GM19328 (cell line): ENCODE data around the gene DIPK1C.
A peak's percentile ranks its signal among the peaks of the same experiment; 100 is the strongest.
"Not testable (repeated sequence)": the region's sequence is repeated elsewhere in the genome, so short reads cannot be mapped to it uniquely, and the experiment has no call there.

Source experiments
- ATAC-seq: cut with Tn5 transposase; IDR thresholded peaks from one replicate; pipeline ENCODE4 v1.9.1; 2021; ENCODE audit warnings: mild to moderate bottlenecking, moderate library complexity; ENCODE audit not compliant: unreplicated experiment

The DIPK1C gene

DNA sequence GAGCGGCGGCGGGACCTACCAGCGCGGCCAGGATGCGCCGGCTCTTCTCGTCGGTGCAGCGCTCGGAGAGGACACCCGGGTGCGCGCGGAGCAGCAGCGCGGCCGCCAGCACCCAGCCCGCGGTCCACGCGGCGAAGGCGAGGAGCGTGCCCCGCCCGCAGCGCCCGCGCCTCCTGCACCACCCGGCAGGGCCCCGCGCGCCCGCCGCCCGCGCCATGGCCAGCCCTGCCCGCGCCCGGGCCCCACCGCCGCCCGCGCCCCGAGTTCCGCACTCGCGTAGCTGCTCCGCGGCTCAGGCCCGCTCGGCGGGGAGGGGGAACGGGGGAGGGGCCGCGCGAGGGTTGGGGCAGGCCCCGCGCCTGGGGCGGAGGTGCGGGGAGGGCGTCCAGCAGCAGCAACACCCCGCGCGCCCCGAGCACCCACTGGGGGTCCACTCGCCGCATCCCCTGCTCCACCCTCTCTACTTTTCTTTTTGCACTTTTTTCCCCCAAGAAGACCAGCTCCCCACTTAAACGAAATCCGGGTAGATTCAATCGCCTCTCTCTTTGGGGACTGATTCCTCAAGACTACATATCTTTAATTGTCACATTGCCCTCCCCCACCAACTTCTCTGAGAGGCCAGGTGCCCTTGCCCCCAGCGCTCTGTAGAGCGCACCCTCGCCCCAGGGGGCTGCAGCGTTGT lies at the start of gene DIPK1C:
Gene DIPK1C, minus strand, starts transcription at position 266 of the 682 bp plus-strand sequence. Its CDS starts 49 bp downstream, at position 217.
- ATAC-seq, result no peak

DNA sequence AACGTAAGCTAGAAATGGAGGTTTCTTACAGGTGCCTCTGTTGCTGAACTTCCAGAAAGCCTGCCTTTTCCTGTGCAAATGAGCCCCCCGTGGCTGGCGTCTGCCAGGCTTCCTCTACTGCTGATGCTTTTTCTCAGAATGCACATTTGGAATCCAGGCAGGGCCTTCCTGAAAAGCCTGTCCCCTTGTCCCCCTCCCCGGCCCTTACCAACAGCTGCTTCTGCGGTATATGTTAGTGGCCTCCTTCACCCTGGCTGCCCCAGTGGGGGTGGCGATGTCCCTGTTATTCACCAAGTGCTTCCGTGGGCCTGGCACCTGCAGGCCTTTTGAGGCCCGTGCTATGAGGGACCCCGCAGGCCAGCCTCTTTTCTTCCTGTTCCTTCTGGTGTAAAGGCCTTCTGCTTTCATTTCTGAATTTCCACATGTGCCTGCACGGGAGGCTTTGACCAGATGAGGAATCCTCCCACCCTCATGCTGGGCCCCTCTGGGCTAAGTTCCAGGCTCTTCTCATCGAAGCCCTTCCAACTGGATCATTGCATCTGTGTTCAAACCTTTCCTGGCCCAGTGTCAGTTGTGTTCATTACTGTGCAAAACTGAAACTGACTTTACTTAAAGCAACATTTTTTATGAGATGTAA lies 49.5 kb upstream of the DIPK1C start:
- no peak for ATAC-seq

DNA sequence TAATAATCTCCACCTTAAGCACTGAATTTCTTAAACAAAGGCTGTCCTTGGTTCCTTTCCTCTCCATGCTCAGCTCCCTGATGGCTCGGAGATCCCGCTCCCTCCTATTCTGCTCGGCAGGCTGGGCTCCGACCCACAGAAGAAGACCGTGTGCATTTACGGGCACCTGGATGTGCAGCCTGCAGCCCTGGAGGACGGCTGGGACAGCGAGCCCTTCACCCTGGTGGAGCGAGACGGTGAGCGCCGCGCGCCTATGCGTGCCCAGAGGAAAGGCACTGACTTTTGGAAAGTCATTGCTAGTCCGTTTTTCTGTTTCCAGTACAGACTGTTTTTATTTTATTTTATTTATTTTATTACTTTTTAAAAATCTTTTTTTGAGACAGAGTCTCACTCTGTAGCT lies 48.7 kb upstream of the DIPK1C start:
- no peak for ATAC-seq

DNA sequence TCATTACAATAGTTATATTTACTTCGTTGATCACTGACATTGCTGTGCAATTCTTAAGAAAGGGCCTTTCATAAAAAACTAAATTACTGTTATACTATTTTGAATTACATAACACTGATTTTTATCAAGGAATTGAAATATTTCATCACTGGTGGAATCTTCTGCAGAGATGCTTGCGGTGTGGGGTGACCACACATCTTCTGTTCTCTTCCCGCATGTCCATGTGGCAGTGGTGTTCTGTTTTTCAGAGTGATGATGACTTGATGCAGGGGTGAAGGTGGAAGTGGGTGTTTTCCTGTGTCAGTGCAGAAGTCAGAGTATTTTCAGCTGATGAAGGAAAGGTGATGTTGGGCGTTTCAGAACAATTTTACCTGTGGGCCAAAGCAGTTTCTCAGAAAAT lies 46.0 kb upstream of the DIPK1C start:
- no peak for ATAC-seq

DNA sequence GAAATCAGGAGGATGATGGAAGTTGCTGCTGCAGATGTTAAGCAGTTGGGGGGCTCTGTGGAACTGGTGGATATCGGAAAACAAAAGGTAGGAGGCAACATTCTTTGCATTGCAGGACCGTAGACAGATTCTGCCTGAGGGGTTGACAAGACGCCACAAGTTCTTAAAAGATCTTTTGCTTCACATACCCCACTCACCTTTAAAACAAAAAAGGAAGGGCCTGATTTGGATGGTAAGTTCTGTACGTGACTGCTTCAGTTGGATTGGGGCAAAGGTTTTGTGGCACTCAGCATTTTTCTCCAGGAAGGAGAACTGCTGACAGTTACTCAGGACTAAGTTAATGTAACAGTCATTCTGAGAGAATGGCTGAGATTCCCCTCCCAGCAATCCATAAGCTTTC lies 44.3 kb upstream of the DIPK1C start:
- no peak for ATAC-seq

DNA sequence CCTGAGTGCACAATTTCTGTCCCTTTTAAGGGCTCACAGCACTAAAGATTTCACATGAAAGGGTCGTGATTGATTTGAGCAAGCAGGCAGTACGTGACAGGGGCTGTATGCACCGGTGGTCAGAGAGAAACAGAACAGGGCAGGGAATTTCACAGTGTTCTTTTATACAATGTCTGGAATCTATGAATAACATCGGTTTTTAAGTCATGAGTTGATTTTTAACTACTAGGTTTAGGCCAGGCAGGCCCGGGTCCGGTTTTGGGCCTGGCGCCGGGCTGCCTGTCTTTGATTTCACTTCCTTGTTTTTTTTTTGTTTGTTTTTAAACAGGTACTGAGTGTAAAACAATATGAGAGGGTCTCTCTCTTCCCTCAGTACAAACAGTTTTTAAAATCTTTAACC lies 43.7 kb upstream of the DIPK1C start:
- ATAC-seq, result not testable (repeated sequence)

DNA sequence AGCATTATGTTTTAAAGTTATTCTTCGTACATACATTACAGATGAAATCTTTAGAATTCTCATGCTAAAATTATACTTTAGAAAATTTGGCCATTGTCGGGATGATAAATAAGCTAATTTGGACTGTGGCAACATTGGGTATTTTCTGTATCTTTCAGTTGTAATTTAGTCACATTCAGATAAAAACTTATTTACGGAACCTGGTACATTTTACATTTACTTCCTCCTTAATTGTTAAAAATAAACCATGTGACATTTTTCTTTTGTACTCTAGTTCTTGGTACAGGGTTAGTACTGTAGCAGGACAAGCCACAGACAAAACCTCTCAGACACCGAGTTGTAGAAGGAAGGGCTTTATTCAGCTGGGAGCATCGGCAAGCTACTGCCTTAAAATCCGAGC lies 43.3 kb upstream of the DIPK1C start:
- ATAC-seq, result no peak

DNA sequence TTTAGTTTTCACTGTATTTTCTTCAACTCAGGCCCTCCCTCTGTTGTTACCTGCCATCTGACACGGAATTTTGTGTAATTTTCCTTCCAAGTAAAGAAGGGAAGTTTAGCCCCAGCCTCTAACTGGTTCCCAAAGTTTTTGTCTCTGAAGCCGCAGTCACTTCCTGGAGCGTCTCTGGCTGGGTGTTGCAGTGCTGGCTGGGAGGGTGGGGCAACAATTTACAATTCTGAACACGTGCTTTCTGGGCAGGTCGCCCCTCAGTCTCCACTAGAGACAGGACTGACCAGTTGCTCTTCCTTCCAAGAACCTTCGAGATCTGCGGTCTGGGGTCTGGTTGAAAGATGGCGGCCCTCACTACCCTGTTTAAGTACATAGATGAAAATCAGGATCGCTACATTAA lies 42.5 kb upstream of the DIPK1C start:
- ATAC-seq, result peak; percentile 25

DNA sequence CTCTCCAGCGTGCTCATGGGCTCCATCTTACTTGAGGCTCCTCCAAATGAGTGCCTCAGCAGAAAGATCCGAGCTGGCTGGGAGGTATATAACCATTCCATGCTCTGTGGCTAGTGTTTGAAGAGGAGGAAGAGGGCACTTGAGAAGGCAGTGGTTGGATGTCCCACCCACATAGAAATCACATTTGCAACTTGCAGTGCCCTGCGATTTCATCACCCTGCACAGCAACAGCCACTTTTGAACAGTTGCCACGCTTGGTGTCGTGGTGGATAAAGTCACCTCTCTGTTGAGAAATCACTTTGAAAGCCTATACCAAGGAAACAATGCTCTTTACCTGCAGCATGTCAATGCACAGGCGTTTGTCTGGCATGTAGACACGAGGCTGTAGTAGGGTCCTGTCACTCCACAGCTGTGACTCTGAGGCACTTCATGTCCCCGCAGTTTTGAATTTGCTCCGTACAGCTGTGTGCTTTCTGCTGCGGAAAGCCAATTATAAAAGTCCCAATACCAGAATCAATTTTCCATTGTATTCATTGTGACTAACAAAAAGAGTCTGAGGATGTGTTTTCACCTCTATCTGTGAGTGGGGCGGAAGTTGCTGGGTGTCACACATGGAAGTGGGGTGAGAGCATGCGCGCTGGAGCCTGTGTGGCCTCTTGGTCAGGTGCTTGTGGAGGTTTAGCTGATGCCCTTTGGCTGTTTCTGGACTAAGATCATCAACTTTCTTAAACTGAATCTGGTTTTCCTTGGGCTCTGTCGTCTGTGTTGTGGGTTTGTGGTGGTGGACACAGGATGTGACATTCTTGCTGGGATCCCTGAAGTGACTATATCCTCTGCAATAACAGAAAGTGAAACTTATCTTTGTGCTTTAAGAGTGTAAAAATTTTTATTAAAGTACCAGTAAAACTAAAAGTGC lies 41.9 kb upstream of the DIPK1C start:
- peak; percentile 28 for ATAC-seq

DNA sequence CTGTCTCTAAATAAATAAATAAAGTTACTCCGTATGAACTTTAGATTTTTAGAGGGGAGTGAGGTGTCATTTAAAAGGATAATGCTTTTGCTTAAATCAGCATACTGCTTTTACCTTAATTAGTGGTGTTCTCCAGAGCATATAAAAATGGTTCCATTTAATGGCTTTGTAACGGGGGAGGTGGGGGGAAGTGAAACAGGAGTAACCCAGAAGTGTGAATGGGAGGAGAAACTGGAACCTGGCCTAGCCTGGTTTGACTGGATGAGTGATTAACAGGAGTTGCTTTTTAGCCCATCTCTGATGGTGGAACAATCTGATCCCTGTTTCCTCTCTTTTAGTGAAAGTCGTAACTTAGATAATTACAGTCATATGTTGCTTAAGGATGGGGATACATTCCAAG lies 40.7 kb upstream of the DIPK1C start:
- ATAC-seq, result no peak

DNA sequence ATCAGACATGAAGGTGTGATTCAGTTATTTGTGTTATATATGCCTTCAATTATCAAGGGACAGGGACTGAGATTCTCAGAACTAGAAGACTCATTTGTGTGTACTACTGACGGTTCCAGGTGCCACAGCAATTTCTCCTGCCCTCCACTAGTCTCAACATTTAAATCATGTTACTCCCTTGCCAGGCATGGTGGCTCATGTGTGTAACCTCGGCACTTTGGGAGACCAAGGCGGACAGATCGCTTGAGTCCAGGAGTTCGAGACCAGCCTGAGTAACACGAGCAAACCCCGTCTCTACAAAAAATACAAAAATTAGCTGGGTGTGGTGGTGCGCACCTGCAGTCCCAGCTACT lies 40.2 kb upstream of the DIPK1C start:
- ATAC-seq, result no peak

DNA sequence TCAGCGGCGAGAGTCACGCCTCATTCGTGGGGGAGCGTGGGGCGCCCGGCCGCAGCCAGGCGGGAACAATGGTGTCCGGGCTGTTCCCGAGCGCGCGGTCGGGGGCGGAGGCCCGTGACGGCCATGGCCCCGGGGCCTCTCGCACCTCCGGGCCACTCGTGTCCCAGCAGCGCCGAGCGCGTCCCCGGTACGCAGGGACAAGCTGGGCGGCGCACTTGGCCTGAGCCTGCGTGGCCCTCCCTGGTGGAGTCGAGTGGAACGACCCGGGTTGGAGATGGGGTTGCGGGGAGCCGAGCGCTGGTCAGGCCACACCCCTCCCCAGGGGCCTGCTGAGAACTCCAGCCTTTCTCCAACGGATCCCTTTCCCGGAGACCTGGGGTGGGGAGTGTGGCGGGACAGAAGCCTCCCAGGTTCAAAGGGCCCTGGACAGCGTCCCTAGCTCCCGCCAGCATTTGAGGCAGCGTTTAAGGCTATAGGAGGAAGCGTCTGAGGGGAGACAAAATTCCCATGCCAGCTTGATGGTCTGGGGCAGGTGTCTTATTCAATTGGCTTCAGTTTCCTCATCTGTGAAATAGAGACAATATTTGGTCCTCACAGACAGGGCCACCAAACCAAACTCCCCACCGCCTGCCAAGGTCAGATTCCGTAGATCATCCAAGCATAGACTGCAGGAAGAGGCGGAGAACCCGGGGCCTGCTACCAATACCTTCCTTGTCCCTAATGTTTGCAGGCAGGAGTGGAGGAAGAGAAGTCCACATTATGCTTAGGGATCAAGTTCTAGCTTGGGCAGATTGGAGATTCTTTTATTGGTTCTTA lies 39.6 kb upstream of the DIPK1C start:
- peak; percentile 18 for ATAC-seq

DNA sequence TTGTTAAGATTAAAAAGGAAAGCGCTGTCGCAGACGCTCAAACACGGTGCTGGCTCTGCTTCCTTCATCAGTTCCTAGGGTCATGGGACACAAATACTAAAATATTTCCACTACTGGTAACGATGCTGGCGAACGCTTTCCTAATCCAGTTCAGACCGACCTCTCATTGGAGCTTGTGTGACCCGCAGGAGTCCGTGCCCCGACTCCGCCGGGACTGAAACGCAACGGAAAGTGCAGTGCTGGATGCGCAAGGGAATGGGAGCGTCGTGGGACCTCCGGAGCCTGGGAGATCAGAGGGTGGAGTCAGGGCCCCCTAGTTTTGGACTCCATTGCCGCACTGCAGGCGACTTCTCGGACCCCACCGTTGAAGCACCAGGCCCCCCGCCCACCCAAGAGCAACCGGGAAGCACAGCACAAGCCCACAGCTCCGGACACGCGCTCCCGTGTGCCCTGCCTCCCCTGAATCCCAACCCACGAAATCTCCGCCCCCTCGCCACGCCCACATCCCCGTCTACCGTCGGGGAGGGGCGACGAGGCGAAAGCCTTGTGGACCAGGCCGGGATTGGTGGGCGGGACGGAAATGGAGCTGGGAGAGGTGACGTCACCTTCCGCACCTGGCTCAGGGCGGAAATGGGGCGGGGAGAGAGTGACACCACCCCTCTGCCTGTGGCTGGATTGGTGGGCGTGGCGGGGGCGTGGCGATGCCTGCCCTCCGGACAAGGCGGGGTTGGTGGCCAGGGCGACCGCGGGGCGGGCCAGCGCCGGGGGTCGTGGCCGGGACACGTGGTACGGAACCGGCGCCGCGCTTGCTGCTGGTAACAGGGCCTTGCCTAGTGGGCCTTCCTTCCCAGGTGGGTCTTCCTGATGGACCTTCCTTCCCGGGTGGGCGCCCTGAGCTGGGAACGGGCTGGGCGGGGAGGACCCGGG lies 38.7 kb upstream of the DIPK1C start, which contains the start of gene CNDP2:
Gene CNDP2, plus strand, starts transcription at position 783 of the 927 bp plus-strand sequence. CDS start 3,611 bp downstream, outside the sequence.
- peak; percentile 76 for ATAC-seq

DNA sequence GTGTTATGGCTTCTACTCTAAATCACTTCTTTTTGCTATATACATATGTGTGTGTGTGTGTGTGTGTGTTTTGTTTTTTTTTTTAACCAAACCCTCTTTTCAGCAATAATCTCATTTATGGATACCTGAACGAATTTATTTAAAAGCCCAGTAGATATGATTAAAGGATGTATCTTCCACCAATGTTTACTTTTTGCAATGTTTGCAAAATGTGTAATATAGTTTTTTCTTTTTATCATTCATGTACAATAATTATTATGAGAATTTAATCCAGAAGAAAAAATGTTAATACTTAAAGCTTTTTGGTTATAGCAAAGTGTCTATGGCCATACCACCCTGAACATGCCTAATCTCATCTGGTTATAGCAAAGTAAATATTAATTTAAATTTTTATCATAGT lies 37.4 kb upstream of the DIPK1C start:
- ATAC-seq, result no peak

DNA sequence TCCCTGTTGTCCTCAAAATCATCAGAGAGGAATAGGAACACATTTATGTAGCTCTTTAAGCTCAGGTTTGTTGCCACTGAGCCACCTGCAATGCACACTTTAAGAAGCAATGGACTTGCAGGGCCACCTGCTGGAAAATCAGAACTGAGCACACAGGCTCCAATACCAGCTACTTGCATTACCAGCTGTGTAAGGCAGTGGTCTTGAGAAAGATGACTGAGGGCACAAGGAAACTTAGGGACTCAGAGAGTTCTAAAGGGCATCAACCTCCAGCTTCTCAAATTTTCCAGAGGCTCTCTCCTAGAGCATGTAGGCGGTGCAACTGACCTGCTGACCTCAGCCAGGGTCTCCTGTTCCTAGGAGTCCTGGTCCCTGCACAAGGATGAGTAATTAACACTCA lies 36.6 kb upstream of the DIPK1C start:
- ATAC-seq, result no peak

DNA sequence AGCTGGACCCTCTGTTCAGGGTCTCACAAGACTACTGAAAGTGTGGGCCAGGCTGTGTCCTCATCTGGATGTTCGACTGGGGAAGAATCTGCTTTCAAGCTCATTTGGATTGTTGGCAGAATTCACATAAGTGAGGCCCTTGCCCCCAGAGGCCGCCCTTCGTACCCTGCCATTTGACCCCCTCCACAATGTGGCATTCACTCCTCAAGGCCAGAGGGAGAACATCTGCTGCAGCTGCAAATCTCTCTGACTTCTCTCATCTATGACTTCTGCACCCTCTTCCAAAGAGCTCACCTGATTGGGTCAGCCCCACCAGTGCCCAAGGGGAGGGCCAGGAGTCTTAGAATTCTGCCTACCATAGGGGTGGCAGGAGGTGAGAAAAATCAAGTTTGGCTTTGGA lies 35.2 kb upstream of the DIPK1C start:
- no peak for ATAC-seq

DNA sequence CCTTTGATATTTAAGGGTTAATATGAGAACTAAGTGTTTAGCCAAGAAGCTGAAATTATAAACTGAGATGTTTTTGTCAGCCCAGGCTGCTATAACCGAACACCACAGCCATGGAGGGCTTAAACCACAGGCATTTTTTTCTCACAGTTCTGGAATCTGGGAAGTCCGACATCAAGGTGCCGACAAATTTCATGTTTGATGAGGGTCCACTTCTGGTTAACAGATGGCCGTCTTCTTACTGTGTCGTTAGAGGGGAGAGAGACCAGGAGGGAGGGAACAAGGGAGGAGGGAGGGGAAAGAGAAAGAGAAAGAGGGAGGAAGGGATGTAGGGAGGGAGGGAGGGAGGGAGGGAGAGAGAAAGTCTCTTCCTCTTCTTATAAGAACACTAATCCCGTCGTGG lies 32.6 kb upstream of the DIPK1C start:
- no peak for ATAC-seq

DNA sequence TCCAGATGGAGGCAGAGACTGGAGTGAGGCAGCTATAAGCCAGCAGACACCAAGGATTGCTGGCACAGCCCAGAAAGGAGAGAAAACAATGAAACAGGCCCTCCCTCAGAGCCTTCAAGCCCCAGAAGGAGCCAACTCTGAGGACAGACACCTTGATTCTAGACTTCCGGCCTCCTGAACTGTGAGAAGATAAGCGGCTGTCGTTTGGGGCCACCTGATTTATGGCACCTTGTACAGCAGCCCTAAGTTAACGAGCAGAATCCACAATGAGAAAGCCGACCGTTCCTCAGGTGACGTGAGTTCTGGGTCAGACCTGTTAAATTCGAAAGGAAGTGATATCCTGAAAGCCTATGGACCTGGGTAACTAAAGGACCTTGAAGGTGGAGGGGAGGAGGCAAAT lies 31.8 kb upstream of the DIPK1C start:
- no peak for ATAC-seq

DNA sequence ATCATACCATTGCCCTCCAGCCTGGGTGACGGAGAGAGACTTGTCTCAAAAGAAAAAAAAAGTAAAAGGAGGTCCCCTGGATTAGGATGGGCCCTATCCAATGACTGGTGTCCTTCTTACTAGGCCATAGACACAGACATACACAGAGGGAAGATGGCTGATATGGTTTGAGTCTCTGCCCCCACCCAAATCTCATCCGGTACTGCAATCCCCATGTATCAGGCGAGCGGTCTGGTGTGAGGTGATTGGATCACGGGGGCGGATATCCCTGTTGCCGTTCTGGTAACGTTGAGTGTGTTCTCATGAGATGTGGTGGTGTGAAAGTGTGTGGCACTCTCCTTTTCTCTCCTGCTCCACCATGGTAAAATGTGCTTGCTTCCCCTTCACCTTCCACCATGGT lies 31.2 kb upstream of the DIPK1C start:
- ATAC-seq, result no peak
